ENCODE results near the gene FAF1. TPM values are rescaled to one million over a fixed set of nuclear protein-coding genes. Genes with fewer than 3 reads are reported as not detected.

FAF1 gene
- polyA plus RNA-seq, 1 of the 3 experiments (the other 2 are of a cell fraction), result 8.7 TPM

- no peak overlapping the region for H3K9ac ChIP-seq
- DNase-seq, result no peak
- ChIA-PET POLR2A (no interaction called here), CTCF (interaction anchor here (0.7 to 0.8 kb wide), 2 partner anchors 16 to 43 kb away, joined by 3 read pairs; no protein-coding TSS in a partner anchor)
- no peak overlapping the region for H3K27ac ChIP-seq (ENCODE audit: low read depth in 2 of 2, low read length in 1 of 2)
- H3K4me1 ChIP-seq (ENCODE audit: control insufficient read depth in 1 of 2, insufficient read depth in 2 of 2, low read depth in 1 of 2, low read length in 1 of 2), result no peaks in the 10 kb centered on the region
- no peaks in the 10 kb centered on the region for H3K9me2 ChIP-seq
- TF ChIP-seq ZBTB33 (IDR thresholded peaks at IDR 0.05; ENCODE audit: borderline replicate concordance, low read depth) (no peak), NFIC (IDR thresholded peaks at IDR 0.05; ENCODE audit: borderline replicate concordance) (no peak), TCF12 (IDR thresholded peaks at IDR 0.05) (no peak), MEF2A (IDR thresholded peaks at IDR 0.05; ENCODE audit: borderline replicate concordance, low read depth) (no peak)
- H3K4me3 ChIP-seq (ENCODE audit: low read depth in 2 of 2, low read length in 1 of 2), result no peak overlapping the region
- no peaks in the 10 kb centered on the region for H3K79me2 ChIP-seq (ENCODE audit: insufficient read depth)
- H3F3A ChIP-seq (replicated peaks; ENCODE audit: insufficient read depth), result no peaks in the 10 kb centered on the region
- peaks cover 10 to 27% of the 10 kb centered on the region in 2 experiments for H3K36me3 ChIP-seq (replicated peaks in 1 of 2; ENCODE audit: control insufficient read depth in 1 of 2, insufficient read depth in 2 of 2, low read length in 1 of 2)
- H4K20me1 ChIP-seq (ENCODE audit: insufficient read depth), result no peaks in the 10 kb centered on the region
- no peak overlapping the region for H3K4me2 ChIP-seq
- no peaks in the 10 kb centered on the region for H3K27me3 ChIP-seq (ENCODE audit: insufficient read depth)
- H2AFZ ChIP-seq (ENCODE audit: low read depth), result no peak overlapping the region
- no peaks in the 10 kb centered on the region for H3K9me3 ChIP-seq
Measured at GRCh38 chr1:50491142-50491541, 468.9 kb downstream of the FAF1 start.

- Histone ChIP-seq H3K27me3 (ENCODE audit: insufficient read depth) (no peaks in the 10 kb centered on the region), H4K20me1 (ENCODE audit: insufficient read depth) (no peaks in the 10 kb centered on the region), H3K79me2 (ENCODE audit: insufficient read depth) (no peaks in the 10 kb centered on the region), H3K36me3 (replicated peaks in 1 of 2; ENCODE audit: control insufficient read depth in 1 of 2, insufficient read depth in 2 of 2, low read length in 1 of 2) (peaks cover 7 to 27% of the 10 kb centered on the region in 2 experiments), H2AFZ (ENCODE audit: low read depth) (no peak overlapping the region), H3K9me3 (no peaks in the 10 kb centered on the region), H3K4me1 (ENCODE audit: control insufficient read depth in 1 of 2, insufficient read depth in 2 of 2, low read depth in 1 of 2, low read length in 1 of 2) (no peaks in the 10 kb centered on the region), H3K9ac (no peak overlapping the region), H3K4me3 (ENCODE audit: low read depth in 2 of 2, low read length in 1 of 2) (no peak overlapping the region), H3F3A (replicated peaks; ENCODE audit: insufficient read depth) (no peaks in the 10 kb centered on the region), H3K9me2 (no peaks in the 10 kb centered on the region), H3K4me2 (no peak overlapping the region), H3K27ac (ENCODE audit: low read depth in 2 of 2, low read length in 1 of 2) (no peak overlapping the region)
- WGBS (ENCODE audit: low lambda C conversion rate), result 95% methylated on average over 2 of the region's 2 CpGs
- TF ChIP-seq MEF2A (IDR thresholded peaks at IDR 0.05; ENCODE audit: borderline replicate concordance, low read depth), result no peak
- no peak for TF ChIP-seq FOXJ3 (CRISPR knock-in tag; IDR thresholded peaks at IDR 0.05)
- TF ChIP-seq TEAD4 (IDR thresholded peaks at IDR 0.05; ENCODE audit: borderline replicate concordance, insufficient read depth), result no peak
- TF ChIP-seq RXRA (IDR thresholded peaks at IDR 0.05; ENCODE audit: borderline replicate concordance, low read depth), result no peak
- no peak for TF ChIP-seq REST (IDR thresholded peaks at IDR 0.05; ENCODE audit: low read depth, low read length)
- no peak for TF ChIP-seq YY1 (IDR thresholded peaks at IDR 0.05; ENCODE audit: low read depth)
- TF ChIP-seq FOSL2 (IDR thresholded peaks at IDR 0.05; ENCODE audit: borderline replicate concordance, low read depth), result no peak
- ChIA-PET CTCF (interaction anchor here (0.7 kb wide), 1 partner anchor 17 kb away, joined by 3 read pairs; no protein-coding TSS in a partner anchor), POLR2A (no interaction called here)
- no peak for DNase-seq
Measured at GRCh38 chr1:50490640-50491039, 469.4 kb downstream of the FAF1 start.
